SU-DHL-6 (cell line): Measurements from ENCODE around the gene FAM163B.

Experiments used
- EZH2phosphoT487 ChIP-seq: fragments of 200-600 bp; sonication (generic), shearing (Covaris generic); conservative IDR thresholded peaks from 2 replicates; pipeline ENCODE4 v1.6.1; 2018; ENCODE audit warnings: mild to moderate bottlenecking, antibody characterized with exemption, low read length, moderate library complexity, mixed read lengths
- TF ChIP-seq, protein P1 (sequence below): fragments of 200-600 bp; sonication (generic); IDR thresholded peaks from one replicate; pipeline ENCODE4 v1.5.1; 2017; ENCODE audit warnings: antibody characterized with exemption, mild to moderate bottlenecking, low read length, moderate library complexity; ENCODE audit not compliant: insufficient read depth, poor library complexity, severe bottlenecking

DNA sequence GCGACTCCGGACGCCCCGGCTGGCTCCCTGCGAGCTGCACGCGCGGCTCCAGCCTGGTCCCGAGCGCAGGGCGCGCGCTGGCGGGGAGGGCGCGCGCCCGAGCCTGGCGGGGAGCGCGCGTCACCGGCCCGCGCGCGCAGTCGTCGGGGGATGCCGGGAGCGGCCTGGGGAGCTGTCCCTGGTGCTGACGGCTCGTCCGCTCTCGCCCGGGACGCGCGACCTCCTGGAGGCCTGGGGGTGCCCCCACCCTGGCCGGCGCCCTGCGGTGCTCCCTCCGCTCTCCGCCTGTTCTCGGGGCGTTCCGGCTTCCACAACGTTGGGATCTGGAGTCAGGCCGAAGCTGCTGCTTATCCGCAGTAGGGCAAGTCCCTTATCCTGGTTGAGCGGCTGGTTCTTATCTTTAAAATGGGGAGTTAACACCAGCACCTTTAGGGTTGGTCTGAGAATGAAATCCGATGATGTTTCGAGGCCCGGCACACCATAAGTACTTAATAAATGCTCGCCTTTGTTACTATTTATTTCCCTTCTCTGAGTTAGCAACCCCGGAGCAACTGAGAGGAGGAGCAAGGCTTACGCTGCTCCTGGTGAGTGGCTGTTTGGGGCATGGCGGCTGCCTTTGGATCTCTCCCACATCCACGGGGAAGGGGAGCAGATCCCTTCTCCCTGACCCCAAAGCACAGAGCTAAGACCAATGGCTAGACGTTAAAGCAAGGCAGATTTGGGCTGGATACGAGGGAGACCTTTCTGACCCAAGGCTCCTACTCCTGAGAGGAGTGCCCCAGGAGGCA lies at the start of gene FAM163B:
- TF ChIP-seq, protein P1, sequence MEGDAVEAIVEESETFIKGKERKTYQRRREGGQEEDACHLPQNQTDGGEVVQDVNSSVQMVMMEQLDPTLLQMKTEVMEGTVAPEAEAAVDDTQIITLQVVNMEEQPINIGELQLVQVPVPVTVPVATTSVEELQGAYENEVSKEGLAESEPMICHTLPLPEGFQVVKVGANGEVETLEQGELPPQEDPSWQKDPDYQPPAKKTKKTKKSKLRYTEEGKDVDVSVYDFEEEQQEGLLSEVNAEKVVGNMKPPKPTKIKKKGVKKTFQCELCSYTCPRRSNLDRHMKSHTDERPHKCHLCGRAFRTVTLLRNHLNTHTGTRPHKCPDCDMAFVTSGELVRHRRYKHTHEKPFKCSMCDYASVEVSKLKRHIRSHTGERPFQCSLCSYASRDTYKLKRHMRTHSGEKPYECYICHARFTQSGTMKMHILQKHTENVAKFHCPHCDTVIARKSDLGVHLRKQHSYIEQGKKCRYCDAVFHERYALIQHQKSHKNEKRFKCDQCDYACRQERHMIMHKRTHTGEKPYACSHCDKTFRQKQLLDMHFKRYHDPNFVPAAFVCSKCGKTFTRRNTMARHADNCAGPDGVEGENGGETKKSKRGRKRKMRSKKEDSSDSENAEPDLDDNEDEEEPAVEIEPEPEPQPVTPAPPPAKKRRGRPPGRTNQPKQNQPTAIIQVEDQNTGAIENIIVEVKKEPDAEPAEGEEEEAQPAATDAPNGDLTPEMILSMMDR = no peak
- TF ChIP-seq EZH2phosphoT487 = no peak
